Measurements from ENCODE around the gene SNX7. TPM values are rescaled to one million over a fixed set of nuclear protein-coding genes. Genes with fewer than 3 reads are reported as not detected.

SNX7 gene
- total RNA-seq (2022; extraction: Qiagen RNA extraction; ENCODE audit: low read depth): 20.9 to 37.6 TPM (median 24.5 TPM) in 5 replicates

GRCh38 chr1:98661544-98662355, at the start of gene SNX7:
Gene SNX7 (plus strand): TSS chr1:98661721. CDS start chr1:98661732, 11 bp downstream.

Data from A549 treated with DMSO at 1 μM for 4 hours (cell line).